RPMI7951 (cell line): Measurements from ENCODE around the gene NUDT4. TPM values are rescaled to one million over a fixed set of nuclear protein-coding genes. Genes with fewer than 3 reads are reported as not detected.
"Not testable (repeated sequence)": the region's sequence is repeated elsewhere in the genome, so short reads cannot be mapped to it uniquely, and the experiment has no call there.

ENCODE experiments used
- DNase-seq: peaks from one replicate; pipeline ENCODE4 v3.0.0-alpha.2; 2012; ENCODE audit warnings: low read depth
- total RNA-seq: library from RNA; depleted of rRNA; stranded (reverse); fragments of >200 nt; shearing (Covaris generic); gene quantifications from 2 replicates; pipeline ENCODE4 v1.2.3, GENCODE V29; 2014

The NUDT4 gene
- total RNA-seq, 1 experiment from 2014 or later, result 40.5 TPM

- DNase-seq, result not testable (repeated sequence)
Observed at GRCh38 chr12:93399183-93399863, 21.6 kb downstream of the NUDT4 start.

- no peak for DNase-seq
Observed at GRCh38 chr12:93402333-93403311, 24.9 kb downstream of the NUDT4 start.

GRCh38 chr12:93403988-93404803 lies 26.5 kb downstream of the NUDT4 start:
- no peak for DNase-seq

DNA sequence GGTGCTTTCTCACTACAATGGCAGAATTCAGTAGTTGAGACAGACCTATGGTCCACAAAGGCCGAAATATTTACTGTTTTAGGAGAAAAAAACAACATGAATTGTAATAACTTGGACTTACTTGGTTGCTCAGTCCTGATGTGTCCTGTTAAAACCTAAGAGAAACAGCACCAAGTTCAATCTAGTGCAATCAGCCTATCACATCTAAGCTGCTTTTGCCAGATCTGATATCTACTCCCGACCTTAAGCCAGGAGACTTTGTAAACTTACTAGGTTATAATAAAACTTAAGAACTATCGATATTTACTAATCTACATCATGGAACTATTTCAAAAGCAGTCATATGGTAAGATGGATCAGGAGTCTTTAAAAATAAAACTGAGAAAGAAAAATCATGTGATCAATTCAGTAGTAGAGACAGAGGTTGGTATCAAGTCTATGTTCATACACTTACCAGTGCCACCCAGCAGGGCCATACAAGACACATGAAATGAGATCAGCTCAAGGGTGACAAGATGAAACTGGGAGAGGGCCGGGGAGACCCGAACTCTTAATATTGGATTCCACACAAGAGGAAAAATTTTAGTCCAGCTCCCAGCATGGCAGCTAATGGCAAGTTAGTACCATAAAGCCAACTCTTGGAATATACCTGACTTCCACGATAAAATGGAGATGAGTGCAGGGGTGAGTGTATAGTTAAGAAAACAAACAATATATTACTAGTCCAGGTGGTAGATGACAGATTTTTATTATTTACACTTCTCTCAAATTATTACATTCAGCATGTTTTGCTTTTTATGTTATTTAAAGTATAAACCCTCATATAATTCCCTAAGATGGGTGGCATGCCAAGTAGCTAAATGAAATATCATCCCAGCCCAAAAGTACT lies 27.5 kb downstream of the NUDT4 start:
- DNase-seq, result no peak

GRCh38 chr12:93407054-93407962 lies 29.6 kb downstream of the NUDT4 start:
- DNase-seq, result no peak

DNA sequence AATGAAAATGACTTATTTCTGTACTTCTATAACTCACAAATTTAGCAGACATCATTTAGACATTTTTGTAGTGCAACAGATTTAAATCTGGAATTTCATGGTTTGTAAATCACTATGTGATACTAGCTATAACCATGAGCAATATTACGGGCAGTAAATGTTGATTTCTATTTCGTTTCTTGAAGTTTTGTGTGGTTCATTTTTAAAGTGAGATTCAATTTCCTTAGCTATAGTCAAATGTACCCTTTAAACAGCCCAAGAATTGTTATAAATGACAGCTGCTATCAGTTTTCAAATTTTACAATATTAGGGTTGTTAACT lies 30.2 kb downstream of the NUDT4 start:
- no peak for DNase-seq

DNA sequence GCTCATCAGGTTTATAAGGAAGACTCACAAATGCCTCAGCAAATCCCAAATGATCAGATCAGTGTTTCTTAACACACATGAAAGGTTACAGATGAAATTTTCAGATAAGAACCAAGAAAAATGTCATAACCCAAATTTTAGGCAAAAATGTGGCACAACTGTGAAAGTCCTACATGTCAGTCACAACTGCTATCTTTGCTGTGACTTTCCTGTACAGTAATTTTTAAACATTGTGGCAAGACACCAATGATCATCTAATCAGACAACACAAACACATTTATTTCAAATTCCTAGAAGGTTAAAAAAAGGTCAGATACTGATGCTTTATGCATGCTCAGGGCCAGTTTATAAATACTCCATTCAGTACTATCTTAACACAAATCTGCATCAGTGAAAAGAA lies 31.1 kb downstream of the NUDT4 start:
- no peak for DNase-seq

DNA sequence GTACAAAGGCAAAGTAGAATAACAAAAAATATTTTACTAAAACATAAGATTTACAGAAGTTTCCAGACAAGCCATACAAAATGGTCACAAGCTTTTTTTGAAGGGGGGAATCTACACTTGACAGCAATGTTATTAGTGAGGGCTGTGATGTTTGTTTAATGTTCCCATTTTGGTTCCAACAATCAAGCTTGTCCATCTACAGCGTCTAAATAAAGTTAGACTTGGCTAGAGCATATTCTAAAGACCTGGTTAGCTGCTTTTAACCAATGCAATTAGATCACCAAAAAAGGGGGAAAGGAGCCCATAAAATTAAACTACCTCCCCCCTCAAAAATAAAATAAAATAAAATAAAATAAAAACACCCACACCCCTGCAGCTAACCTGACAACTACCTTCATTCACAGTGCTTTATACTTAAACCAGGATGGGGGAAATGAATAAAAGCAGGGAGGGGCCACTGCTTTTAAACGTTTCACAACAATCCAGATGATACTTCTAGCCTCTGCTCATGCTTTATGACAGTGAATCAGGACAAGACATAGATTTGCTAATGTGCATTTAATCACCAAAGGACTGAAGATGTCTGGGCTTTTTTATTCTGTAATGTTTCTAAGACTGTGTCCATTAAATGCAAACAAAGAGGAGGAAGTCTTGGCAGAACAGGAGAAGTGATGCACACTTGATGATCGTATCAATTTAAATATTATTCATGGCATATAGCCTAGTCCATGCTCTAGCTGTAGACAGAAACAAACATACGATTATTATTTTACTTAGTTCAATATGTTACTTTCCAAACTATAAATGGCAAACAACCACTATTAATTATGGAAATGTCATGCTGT lies 31.8 kb downstream of the NUDT4 start:
- not testable (repeated sequence) for DNase-seq

- DNase-seq, result not testable (repeated sequence)
Observed at GRCh38 chr12:93411060-93411459, 33.3 kb downstream of the NUDT4 start.

GRCh38 chr12:93412396-93412795 lies 34.7 kb downstream of the NUDT4 start:
- DNase-seq, result not testable (repeated sequence)

GRCh38 chr12:93413064-93413463 lies 35.3 kb downstream of the NUDT4 start:
- no peak for DNase-seq

DNA sequence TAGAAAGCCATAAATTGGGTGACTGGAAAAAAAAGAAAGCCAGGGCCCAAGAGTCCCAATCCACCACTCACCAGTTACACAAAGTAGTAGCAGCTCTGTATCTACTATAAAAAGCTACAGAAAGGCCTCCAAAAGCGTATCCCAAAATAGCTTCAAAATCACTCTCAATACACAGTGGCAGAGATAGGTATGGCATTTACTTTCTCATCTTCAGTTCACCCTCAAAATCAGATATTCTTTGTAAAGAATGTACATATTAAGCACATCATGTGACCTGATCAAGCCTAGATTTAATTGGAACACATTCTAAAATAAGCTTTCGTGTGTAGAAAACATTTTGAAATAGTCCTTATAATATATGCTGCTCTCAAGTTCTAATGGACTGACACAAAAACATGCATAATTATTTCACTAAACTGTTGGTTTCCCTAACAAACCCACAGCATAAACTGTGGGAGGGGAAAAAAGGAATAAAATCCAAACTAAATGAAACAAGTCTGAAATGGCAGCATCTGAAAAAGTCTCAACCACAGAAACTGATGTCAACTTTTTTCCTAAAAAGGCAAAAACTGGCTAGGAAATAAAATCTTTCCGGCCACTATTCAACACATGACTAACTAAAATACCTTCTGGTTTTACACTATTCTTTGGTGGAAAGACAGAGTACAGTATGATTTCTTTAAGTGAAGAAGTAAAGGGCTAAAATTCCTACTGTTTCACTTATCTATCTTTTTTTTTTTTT lies 38.2 kb downstream of the NUDT4 start:
- peak; percentile 59 for DNase-seq

DNA sequence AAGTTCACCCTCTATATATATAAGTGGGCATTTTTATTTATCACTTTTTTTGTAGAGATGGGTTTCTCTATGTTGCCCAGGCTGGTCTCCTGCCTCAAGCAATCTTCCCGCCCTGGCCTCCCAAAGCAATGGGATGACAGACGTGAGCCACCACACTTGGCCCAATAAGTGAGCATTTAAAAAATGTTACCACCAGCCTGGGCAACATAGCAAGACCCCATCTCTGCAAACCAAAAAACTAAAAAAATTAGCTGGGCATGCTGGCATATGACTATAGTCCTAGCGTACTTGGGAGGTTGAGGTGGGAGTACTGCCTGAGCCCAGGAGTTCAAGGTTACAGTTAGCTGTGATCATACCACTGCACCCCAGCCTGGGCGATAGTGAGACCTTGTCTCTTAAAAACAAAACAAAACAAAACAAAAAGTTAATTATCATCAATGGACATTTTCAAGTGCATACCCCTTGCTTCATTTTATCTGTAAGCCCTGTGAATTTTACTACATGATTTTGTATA lies 40.3 kb downstream of the NUDT4 start:
- no peak for DNase-seq

GRCh38 chr12:93419388-93420034 lies 41.8 kb downstream of the NUDT4 start:
- DNase-seq, result peak; percentile 48

- DNase-seq, result no peak
Observed at GRCh38 chr12:93422050-93422449, 44.3 kb downstream of the NUDT4 start.

DNA sequence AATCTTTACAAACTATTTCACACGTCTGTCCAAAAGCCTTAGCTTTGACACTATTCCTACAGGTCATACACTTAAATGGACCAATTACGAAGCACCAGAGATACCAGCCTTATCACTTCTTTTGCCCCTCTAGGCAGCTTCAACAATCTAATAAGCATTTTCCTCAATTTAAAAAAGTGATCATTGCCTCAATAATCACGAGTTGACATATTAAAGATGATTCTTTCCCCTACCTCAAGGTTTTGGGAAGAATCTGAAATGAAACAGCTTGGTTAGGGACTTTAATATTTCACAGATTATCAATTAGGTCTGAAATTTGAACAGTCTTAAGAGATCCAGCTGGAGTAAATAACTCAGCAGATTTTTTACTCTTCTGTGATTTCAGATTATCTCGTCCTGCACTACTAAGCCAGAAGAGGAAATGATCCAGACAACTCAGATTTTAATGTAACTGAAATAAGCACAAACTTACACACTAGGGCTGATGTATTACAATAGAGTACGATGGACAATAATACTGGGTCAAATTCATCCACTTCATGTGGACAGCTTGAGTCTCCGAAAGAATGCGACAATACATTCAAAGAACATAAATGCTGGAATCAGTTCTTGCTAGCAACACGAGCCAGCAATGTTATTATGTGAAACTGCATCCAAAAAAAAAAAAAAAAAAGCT lies 48.1 kb downstream of the NUDT4 start:
- DNase-seq, result no peak

DNA sequence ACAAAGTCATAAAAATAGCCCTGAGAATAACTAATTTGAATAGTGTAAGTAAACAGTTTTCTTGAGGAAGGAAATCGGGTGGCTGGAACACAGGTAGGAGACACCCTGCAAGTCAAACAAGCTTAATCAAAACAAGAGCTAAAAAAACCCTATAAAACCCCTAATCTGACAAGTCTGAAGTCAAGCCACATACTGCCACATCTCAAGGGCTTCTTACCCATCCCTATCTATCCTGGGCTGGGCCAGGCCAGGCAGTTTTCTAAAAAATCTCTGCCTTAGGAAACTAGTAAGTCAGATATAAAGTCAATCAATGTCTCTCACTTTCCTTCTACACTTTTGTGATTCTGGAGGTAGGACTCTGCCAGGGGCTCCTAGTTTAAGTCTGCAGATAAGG lies 48.7 kb downstream of the NUDT4 start:
- DNase-seq, result no peak
